NCI-H748 (cell line): ENCODE data around the gene IL36RN.
"Not testable (repeated sequence)": the region's sequence is repeated elsewhere in the genome, so short reads cannot be mapped to it uniquely, and the experiment has no call there.

Experiments used
- DNase-seq: peaks from one replicate; lab custom pipeline; 2025; ENCODE audit not compliant: unreplicated experiment; lab: John Stamatoyannopoulos, UW

Gene IL36RN

GRCh38 chr2:113096842-113097618 lies 38.0 kb downstream of the IL36RN start:
- not testable (repeated sequence) for DNase-seq

GRCh38 chr2:113098041-113098440 lies 39.0 kb downstream of the IL36RN start:
- no peak for DNase-seq

- DNase-seq = no peak
Measured at GRCh38 chr2:113098532-113098931, 39.5 kb downstream of the IL36RN start.

GRCh38 chr2:113102133-113102532 lies 43.1 kb downstream of the IL36RN start:
- no peak for DNase-seq

GRCh38 chr2:113103277-113103676 lies 44.3 kb downstream of the IL36RN start:
- DNase-seq = no peak

GRCh38 chr2:113104054-113104611 lies 45.1 kb downstream of the IL36RN start:
- DNase-seq = no peak

- DNase-seq = no peak
Measured at GRCh38 chr2:113105047-113105785, 46.2 kb downstream of the IL36RN start.

- no peak for DNase-seq
Measured at GRCh38 chr2:113111121-113111520, 52.1 kb downstream of the IL36RN start.

- no peak for DNase-seq
Measured at GRCh38 chr2:113111823-113112287, 52.9 kb downstream of the IL36RN start.

GRCh38 chr2:113112441-113112840 lies 53.4 kb downstream of the IL36RN start:
- no peak for DNase-seq

GRCh38 chr2:113112871-113113270 lies 53.9 kb downstream of the IL36RN start:
- no peak for DNase-seq

- no peak for DNase-seq
Measured at GRCh38 chr2:113113807-113114206, 54.8 kb downstream of the IL36RN start.
